Measurements from ENCODE around the gene G6PC1.
"Not testable (repeated sequence)": the region's sequence is repeated elsewhere in the genome, so short reads cannot be mapped to it uniquely, and the experiment has no call there.

The G6PC1 gene

DNA sequence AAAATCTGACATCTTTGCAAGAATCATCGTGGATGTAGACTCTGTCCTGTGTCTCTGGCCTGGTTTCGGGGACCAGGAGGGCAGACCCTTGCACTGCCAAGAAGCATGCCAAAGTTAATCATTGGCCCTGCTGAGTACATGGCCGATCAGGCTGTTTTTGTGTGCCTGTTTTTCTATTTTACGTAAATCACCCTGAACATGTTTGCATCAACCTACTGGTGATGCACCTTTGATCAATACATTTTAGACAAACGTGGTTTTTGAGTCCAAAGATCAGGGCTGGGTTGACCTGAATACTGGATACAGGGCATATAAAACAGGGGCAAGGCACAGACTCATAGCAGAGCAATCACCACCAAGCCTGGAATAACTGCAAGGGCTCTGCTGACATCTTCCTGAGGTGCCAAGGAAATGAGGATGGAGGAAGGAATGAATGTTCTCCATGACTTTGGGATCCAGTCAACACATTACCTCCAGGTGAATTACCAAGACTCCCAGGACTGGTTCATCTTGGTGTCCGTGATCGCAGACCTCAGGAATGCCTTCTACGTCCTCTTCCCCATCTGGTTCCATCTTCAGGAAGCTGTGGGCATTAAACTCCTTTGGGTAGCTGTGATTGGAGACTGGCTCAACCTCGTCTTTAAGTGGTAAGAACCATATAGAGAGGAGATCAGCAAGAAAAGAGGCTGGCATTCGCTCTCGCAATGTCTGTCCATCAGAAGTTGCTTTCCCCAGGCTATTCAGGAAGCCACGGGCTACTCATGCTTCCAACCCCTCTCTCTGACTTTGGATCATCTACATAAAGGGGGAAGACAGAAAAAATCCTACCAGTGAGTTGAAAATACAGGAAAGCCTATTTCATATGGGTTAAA is at the start of gene G6PC1:
G6PC1 (plus strand) TSS at position 340 of the 872 bp plus-strand sequence; CDS start at position 418, 78 bp downstream.
- DNase-seq (ENCODE audit: low read depth): no peak

DNA sequence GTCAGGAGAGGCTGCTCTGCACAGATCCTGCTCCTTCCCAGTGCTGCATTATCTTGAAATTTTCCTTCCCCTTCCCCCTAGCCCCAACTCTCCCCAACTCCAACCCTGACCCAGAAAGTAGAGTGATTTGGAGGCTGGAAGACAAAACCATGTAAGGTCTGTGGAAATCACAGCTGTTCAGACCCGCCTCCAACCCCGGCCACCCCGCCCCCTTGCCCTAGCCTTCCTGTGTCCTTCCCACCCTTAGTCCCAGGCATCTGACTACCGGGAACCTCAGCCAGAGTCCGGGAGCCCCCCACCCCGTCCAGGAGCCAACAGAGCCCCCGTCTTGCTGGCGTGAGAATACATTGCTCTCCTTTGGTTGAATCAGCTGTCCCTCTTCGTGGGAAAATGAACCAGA is 49.6 kb upstream of the G6PC1 start, which contains the start of gene AOC3:
AOC3 (plus strand) TSS at position 246 of the 400 bp plus-strand sequence; CDS start at position 391, 145 bp downstream.
- no peak for DNase-seq (ENCODE audit: low read depth)

DNA sequence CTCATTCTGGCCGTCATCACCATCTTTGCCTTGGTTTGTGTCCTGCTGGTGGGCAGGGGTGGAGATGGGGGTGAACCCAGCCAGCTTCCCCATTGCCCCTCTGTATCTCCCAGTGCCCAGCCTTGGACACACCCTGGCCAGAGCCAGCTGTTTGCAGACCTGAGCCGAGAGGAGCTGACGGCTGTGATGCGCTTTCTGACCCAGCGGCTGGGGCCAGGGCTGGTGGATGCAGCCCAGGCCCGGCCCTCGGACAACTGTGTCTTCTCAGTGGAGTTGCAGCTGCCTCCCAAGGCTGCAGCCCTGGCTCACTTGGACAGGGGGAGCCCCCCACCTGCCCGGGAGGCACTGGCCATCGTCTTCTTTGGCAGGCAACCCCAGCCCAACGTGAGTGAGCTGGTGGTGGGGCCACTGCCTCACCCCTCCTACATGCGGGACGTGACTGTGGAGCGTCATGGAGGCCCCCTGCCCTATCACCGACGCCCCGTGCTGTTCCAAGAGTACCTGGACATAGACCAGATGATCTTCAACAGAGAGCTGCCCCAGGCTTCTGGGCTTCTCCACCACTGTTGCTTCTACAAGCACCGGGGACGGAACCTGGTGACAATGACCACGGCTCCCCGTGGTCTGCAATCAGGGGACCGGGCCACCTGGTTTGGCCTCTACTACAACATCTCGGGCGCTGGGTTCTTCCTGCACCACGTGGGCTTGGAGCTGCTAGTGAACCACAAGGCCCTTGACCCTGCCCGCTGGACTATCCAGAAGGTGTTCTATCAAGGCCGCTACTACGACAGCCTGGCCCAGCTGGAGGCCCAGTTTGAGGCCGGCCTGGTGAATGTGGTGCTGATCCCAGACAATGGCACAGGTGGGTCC is 49.0 kb upstream of the G6PC1 start:
- not testable (repeated sequence) for DNase-seq (ENCODE audit: low read depth)

DNA sequence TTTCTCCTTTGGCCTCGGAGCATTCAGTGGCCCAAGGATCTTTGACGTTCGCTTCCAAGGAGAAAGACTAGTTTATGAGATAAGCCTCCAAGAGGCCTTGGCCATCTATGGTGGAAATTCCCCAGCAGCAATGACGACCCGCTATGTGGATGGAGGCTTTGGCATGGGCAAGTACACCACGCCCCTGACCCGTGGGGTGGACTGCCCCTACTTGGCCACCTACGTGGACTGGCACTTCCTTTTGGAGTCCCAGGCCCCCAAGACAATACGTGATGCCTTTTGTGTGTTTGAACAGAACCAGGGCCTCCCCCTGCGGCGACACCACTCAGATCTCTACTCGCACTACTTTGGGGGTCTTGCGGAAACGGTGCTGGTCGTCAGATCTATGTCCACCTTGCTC is 48.2 kb upstream of the G6PC1 start:
- no peak for DNase-seq (ENCODE audit: low read depth)

DNA sequence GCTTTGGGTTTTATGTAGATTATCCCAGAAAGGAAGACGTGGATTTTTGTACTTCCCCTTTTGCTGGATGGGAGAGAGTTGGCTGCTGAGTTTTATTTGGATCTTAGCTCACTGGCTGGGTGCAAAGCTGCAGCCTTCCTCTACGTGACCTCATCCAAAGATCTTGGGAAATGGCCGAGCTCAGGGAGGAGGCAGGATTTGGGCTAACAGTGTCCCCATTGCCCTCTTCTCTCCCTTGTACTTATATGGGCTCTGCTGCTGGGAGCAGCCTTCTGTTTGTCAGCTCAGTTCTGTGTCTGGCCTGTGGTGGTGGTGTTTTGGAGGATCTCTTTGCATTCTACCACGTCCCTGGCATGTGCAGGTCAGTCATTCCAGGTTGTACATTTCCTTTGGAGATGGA is 47.6 kb upstream of the G6PC1 start:
- no peak for DNase-seq (ENCODE audit: low read depth)

DNA sequence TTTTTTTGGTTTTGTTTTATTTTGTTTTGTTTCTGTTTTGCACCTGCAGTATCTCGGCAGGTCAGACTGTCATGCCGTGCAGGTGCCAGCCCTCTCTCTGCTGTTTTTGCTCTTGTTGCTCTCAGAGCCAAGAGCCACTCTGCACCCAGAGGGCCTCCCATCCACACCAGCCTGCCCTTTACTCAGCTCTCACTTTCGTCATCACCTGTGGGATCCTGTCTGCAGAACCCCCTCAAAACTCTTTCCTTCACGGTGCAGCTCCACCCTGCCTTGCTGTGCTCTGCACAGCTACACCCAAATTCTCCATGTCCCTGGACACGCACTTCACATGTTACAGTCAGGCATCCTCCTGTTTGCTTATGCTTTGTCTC is 47.0 kb upstream of the G6PC1 start:
- DNase-seq (ENCODE audit: low read depth): no peak

DNA sequence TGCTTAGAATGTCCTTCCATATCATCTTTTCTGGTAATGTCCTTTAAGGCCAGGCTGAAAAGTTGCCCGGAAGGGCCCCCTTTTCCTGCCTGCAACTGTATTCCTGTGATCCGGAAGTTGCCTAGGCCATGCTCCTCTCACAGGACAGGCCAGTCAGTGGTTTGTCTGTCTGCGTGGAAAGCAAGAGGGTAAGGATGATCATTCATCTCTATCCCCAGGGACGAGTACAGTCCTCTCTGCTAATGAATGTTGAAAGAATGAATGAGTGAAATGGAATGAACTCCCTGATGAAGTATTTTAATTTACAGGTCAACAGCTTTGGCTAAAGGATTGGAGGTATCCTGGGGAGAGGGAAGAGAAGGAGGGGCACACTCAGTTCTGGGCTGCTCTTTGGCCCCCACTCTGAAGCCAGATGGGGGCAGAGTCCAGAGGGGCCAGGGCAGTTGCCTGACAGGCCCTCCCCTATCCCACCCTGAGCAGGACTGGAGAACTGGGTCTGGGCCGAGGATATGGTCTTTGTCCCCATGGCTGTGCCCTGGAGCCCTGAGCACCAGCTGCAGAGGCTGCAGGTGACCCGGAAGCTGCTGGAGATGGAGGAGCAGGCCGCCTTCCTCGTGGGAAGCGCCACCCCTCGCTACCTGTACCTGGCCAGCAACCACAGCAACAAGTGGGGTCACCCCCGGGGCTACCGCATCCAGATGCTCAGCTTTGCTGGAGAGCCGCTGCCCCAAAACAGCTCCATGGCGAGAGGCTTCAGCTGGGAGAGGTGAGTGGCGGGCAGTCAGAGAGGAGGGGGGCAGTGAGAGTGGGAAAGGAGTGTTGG is 46.4 kb upstream of the G6PC1 start:
- DNase-seq (ENCODE audit: low read depth): no peak

DNA sequence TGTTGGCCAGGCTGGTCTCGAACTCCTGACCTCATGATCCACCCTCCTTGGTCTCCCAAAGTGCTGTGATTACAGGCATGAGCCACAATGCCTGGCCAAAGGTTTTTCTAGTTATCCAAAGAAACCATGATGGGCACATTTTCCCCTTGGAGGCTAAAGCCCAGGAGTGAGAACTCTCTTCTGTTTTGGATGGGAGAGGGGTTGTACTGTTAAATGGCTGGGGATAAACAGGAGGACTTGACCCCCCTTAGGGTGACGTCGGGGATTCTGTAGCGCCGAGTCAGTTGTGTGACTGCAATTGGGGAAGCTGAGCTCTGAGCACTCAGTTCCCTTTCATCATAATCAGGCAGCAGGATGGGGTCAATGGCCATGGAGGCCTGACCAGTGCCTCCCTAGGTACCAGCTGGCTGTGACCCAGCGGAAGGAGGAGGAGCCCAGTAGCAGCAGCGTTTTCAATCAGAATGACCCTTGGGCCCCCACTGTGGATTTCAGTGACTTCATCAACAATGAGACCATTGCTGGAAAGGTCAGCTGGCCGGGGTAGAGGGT is 45.5 kb upstream of the G6PC1 start:
- DNase-seq (ENCODE audit: low read depth): no peak

DNA sequence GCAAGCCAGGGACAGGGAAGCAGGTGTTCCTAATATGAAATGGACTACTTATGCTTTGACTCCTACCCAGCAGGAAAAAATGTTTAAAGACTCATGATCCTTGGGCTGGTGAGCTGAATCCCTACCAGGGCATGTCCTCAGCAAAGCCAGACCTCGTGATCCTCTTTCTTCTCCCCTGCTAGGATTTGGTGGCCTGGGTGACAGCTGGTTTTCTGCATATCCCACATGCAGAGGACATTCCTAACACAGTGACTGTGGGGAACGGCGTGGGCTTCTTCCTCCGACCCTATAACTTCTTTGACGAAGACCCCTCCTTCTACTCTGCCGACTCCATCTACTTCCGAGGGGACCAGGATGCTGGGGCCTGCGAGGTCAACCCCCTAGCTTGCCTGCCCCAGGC is 44.5 kb upstream of the G6PC1 start:
- not testable (repeated sequence) for DNase-seq (ENCODE audit: low read depth)

DNA sequence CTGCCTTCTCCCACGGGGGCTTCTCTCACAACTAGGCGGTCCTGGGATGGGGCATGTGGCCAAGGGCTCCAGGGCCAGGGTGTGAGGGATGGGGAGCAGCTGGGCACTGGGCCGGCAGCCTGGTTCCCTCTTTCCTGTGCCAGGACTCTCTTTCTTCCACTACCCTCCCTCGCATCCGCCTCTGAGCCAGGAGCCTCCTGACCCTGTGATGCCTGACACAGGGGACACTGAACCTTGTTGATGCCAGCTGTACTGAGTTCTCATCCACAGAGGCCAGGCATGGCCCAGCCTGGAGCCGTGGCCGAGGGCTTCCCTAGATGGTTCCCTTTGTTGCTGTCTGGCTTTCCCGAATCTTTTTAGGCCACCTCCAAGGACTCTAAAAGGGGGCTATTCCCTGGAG is 44.1 kb upstream of the G6PC1 start:
- DNase-seq (ENCODE audit: low read depth): not testable (repeated sequence)

DNA sequence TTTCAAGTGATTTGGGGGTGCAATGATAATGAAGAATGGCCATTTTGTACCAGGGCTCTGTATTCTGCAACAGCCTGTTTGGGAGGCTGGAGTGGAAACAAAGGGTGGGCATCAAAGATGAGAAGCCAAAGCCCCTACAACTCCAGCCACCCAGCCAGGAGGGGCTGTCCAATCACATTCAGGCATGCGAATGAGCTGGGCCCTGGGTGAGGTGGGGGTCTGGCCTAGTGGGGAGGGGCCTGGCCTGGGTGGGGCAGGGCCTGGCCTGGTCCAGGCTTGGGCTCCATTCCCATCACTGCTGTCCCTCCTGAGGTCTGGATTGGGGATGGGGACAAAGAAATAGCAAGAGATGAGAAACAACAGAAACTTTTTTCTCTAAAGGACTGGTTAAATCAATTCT is 43.2 kb upstream of the G6PC1 start:
- DNase-seq (ENCODE audit: low read depth): no peak

DNA sequence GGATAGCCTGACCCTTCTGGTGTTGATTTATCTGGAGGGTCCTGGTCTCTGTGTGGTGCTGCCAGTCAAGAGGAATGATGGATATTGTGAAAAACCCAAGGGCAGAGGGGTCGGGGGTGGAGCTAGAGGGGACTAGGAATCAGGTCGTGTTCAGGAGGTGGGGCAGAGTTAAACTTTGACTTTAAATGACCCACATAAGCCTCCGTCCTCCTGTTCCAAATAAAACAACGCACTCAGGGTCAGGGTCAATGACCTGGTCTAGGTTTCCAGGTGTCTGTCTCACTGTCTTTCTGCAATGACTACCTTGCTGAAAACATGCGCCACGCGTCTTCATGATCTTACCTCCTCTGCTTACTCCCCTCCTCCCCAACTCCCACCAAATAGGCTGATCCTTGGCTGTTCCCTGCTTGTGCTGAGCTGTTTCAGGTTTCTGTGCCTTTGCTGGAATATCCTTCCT is 34.9 kb upstream of the G6PC1 start:
- DNase-seq (ENCODE audit: low read depth): no peak

DNA sequence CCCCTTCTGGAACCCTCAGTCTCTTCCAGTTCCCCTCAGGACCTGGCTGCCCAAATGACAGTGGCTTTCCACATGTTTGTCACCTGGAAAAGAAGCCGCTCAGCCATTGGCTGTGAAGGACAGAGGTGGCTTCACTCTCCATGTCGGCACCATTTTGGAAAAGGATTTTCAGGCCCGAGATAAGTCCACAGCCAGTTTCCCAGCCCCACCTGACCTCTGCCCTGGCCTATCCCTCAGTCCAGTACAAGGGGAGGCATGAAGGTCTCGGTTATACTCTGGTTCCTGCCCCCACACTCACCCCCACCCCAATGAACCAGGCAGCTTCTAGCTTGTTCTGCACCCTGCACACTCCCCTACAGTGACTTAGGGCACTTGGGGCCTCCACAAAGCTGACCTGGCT is 34.4 kb upstream of the G6PC1 start:
- DNase-seq (ENCODE audit: low read depth): no peak

DNA sequence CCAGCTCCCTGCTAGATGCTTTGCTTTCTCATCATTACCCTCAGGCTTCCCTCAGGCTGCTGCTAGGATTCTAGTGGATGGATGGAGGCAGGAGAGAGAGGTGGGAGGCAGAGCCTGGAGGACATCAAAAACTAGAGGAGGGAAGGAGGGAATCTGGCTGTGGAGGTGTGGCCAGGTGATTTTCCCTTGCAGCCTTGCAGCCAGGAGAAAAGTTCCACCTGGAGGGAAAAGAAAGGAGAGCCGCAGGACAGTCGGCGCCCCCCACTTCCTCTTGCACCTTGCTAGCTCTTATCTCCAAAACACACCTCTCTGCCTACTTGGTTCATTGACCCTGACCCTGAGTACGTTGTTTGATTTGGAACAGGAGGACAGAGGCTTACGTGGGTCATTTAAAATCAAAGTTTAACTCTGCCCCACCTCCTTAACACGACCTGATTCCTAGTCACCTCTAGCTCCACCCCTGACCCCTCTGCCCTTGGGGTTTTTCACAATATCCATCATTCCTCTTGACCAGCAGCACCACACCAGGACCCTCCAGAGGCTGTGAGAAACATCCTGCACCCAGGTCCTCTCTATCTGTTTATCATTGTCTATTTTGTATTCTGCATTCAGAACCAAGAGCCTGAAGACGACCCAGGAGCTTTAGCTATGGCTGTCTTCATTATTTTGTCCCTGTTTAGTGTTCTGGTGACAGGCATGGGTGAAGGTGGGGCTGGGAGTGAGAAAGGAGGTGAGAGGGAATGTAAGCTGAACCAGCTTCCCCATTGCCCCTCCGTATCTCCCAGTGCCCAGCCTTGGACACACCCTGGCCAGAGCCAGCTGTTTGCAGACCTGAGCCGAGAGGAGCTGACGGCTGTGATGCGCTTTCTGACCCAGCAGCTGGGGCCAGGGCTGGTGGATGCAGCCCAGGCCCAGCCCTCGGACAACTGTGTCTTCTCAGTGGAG is 33.7 kb upstream of the G6PC1 start:
- no peak for DNase-seq (ENCODE audit: low read depth)

DNA sequence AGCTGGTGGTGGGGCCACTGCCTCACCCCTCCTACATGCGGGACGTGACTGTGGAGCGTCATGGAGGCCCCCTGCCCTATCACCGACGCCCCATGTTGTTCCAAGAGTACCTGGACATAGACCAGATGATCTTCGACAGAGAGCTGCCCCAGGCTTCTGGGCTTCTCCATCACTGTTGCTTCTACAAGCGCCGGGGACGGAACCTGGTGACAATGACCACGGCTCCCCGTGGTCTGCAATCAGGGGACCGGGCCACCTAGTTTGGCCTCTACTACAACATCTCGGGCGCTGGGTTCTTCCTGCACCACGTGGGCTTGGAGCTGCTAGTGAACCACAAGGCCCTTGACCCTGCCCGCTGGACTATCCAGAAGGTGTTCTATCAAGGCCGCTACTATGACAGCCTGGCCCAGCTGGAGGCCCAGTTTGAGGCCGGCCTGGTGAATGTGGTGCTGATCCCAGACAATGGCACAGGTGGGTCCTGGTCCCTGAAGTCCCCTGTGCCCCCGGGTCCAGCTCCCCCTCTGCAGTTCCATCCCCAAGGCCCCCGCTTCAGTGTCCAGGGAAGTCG is 32.8 kb upstream of the G6PC1 start:
- not testable (repeated sequence) for DNase-seq (ENCODE audit: low read depth)

DNA sequence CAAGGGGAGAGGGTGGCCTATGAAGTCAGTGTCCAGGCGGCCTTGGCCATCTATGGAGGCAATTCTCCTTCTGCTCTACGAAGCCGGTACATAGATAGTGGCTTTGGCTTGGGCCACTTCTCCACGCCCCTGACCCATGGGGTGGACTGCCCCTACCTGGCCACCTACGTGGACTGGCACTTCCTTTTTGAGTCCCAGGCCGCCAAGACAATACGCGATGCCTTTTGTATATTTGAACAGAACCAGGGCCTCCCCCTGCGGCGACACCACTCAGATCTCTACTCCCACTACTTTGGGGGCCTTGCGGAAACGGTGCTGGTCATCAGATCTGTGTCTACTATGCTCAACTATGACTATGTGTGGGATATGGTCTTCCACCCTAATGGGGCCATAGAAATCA is 32.3 kb upstream of the G6PC1 start:
- no peak for DNase-seq (ENCODE audit: low read depth)

DNA sequence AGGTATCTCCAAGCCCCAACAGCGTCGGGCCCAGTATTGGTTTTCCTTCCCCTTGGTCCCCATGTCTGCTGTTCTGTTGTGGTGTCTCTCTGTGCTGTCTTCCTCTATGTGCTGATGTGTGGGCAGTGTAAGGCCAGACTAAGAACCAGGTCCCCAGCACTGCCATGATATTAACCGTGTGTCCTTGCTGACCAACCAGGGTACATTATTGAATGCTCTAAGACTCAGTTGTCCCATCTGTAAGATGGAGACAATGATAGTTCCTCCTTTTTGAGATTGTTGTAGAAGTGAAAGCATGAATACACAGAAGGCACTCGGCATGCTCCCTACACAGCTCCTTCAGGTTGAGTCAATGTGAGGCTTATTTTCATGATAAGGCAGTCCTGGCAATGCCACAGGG is 29.0 kb upstream of the G6PC1 start:
- DNase-seq (ENCODE audit: low read depth): no peak

DNA sequence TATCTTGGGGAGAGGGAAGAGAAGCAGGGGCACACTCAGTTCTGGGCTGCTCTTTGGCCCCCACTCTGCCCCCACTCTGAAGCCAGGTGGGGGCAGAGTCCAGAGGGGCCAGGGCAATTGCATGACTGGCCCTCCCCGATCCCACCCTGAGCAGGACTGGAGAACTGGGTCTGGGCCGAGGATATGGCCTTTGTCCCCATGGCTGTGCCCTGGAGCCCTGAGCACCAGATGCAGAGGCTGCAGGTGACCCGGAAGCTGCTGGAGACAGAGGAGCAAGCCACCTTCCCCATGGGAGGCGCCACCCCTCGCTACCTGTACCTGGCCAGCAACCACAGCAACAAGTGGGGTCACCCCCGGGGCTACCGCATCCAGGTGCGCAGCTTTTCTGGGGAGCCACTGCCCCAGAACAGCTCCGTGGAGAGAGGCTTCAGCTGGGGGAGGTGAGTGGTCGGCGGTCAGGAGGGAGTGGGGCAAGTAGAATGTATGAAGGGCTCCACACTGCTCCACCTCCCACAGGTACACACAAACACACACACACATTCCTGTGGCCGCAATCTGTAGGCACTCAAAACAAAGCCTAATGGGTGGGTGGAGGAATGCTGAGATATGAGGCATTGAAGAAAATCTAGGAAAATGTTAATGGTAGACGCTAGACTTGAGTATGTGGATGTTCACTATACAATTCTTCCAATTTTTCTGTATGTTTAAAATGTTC is 28.2 kb upstream of the G6PC1 start:
- no peak for DNase-seq (ENCODE audit: low read depth)

DNA sequence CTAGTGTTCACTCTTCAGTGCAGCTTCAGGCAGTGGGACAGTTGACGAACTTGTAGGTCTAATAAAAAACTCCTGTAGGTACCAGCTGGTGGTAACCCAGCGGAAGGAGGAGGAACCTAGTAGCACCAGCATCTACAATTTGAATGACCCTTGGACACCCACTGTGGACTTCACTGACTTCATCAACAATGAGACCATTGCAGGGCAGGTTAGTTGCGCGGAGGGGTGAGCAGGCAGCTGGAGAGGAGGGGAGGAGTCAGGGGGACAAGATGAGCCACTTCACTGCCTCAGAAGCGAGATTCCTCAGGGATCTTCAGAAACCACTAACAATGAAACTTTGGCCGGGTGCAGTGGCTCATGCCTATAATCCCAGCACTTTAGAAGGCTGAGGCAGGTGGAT is 27.3 kb upstream of the G6PC1 start:
- no peak for DNase-seq (ENCODE audit: low read depth)

Measured in fibroblast of the conjunctiva (primary cell).